WTC11 (cell line): Measurements from ENCODE around the gene LYRM4. TPM values are rescaled to one million over a fixed set of nuclear protein-coding genes. Genes with fewer than 3 reads are reported as not detected.

Experiments used
- ATAC-seq: fragments of 200-7000 bp; cut with Tn5 transposase; 2 replicates; pipeline ENCODE4 v1.10.0; 2021; ENCODE audit warnings: mild to moderate bottlenecking, moderate library complexity
- CTCF ChIA-PET: fragments of 300-600 bp; sonication (Branson Sonifier 250); formaldehyde crosslinking; loops from one replicate; lab custom pipeline; 2021; ENCODE audit warnings: antibody characterized with exemption; lab: Charles Lee
- POLR2A ChIA-PET: fragments of 350-600 bp; sonication (Branson Sonifier 250); formaldehyde crosslinking; loops from one replicate; lab custom pipeline; 2021; ENCODE audit warnings: antibody characterized with exemption; lab: Charles Lee
- DNase-seq: peaks from one replicate; pipeline ENCODE4 v3.0.0; 2021; ENCODE audit warnings: low spot score
- H3K27ac Mint-ChIP-seq: 2 replicates; pipeline ENCODE4 v1.8.0; 2021; ENCODE audit warnings: mixed read lengths
- H3K27me3 Mint-ChIP-seq: 2 replicates; pipeline ENCODE4 v1.8.0; 2021; ENCODE audit warnings: low read depth, mild to moderate bottlenecking, moderate library complexity, mixed read lengths
- H3K36me3 Mint-ChIP-seq: 2 replicates; pipeline ENCODE4 v1.8.0; 2021; ENCODE audit warnings: mixed read lengths
- H3K4me1 Mint-ChIP-seq: 2 replicates; pipeline ENCODE4 v1.8.0; 2022; ENCODE audit warnings: mixed read lengths
- H3K4me3 Mint-ChIP-seq: 2 replicates; pipeline ENCODE4 v1.8.0; 2021; ENCODE audit warnings: mild to moderate bottlenecking, moderate library complexity, mixed read lengths
- H3K9me3 Mint-ChIP-seq: 2 replicates; pipeline ENCODE4 v1.8.0; 2021; ENCODE audit warnings: mixed read lengths
- ARID4B ChIP-seq: sonication (generic); formaldehyde crosslinking; IDR thresholded peaks from 2 replicates; pipeline ENCODE4 v1.8.0; 2023; ENCODE audit warnings: missing genetic modification reagents, mild to moderate bottlenecking, borderline replicate concordance
- ATF1 ChIP-seq: sonication (generic); formaldehyde crosslinking; IDR thresholded peaks from 2 replicates; pipeline ENCODE4 v1.8.1; 2023; ENCODE audit warnings: mild to moderate bottlenecking, moderate library complexity, missing genetic modification reagents
- CTCF ChIP-seq: fragments of 200-600 bp; IDR thresholded peaks from 2 replicates; pipeline ENCODE4 v1.8.0; 2022; ENCODE audit warnings: antibody characterized with exemption
- EMX1 ChIP-seq: fragments of 250-450 bp; sonication (Bioruptor Pico); IDR thresholded peaks from 2 replicates; pipeline ENCODE4 v1.8.0; 2021; ENCODE audit warnings: mild to moderate bottlenecking
- GABPB1 ChIP-seq: sonication (generic); formaldehyde crosslinking; IDR thresholded peaks from 2 replicates; pipeline ENCODE4 v1.8.1; 2023; ENCODE audit warnings: mild to moderate bottlenecking, missing genetic modification reagents
- HMGA2 ChIP-seq: fragments of 250-450 bp; sonication (Bioruptor Pico); IDR thresholded peaks from 2 replicates; pipeline ENCODE4 v1.4.0; 2021; ENCODE audit warnings: mild to moderate bottlenecking, moderate library complexity
- JAZF1 ChIP-seq: fragments of 250-450 bp; sonication (Bioruptor Pico); IDR thresholded peaks from 2 replicates; pipeline ENCODE4 v1.9.0; 2021; ENCODE audit warnings: moderate library complexity, mild to moderate bottlenecking, inconsistent platforms
- KAT7 ChIP-seq: sonication (generic); formaldehyde crosslinking; IDR thresholded peaks from 2 replicates; pipeline ENCODE4 v1.8.1; 2023; ENCODE audit warnings: missing genetic modification reagents, mild to moderate bottlenecking, borderline replicate concordance
- MXD4 ChIP-seq: fragments of 250-450 bp; sonication (Bioruptor Pico); IDR thresholded peaks from 2 replicates; pipeline ENCODE4 v1.8.0; 2021; ENCODE audit warnings: mild to moderate bottlenecking, moderate library complexity, borderline replicate concordance
- PREB ChIP-seq: sonication (generic); formaldehyde crosslinking; IDR thresholded peaks from 2 replicates; pipeline ENCODE4 v1.8.1; 2022; ENCODE audit warnings: mild to moderate bottlenecking, missing genetic modification reagents, moderate library complexity, borderline replicate concordance
- PRRX2 ChIP-seq: fragments of 250-450 bp; sonication (Bioruptor Pico); IDR thresholded peaks from 2 replicates; pipeline ENCODE4 v1.8.0; 2021; ENCODE audit warnings: mild to moderate bottlenecking
- SMAD4 ChIP-seq: sonication (generic); formaldehyde crosslinking; IDR thresholded peaks from 2 replicates; pipeline ENCODE4 v1.8.0; 2022; ENCODE audit warnings: mild to moderate bottlenecking, missing genetic modification reagents
- ZNF416 ChIP-seq: fragments of 250-450 bp; sonication (Bioruptor Pico); IDR thresholded peaks from 2 replicates; pipeline ENCODE4 v1.9.0; 2021; ENCODE audit warnings: mild to moderate bottlenecking, inconsistent platforms
- ZNF512 ChIP-seq: sonication (generic); formaldehyde crosslinking; IDR thresholded peaks from 2 replicates; pipeline ENCODE4 v1.8.1; 2022; ENCODE audit warnings: missing genetic modification reagents, borderline replicate concordance
- ZSCAN18 ChIP-seq: fragments of 250-450 bp; sonication (Bioruptor Pico); IDR thresholded peaks from 2 replicates; pipeline ENCODE4 v2.1.2; 2022; ENCODE audit warnings: mild to moderate bottlenecking, moderate library complexity
- total RNA-seq: library from RNA; stranded (reverse); gene quantifications from 3 replicates; pipeline ENCODE4 v1.2.3, GENCODE V29; 2021

Gene LYRM4
- total RNA-seq, 1 experiment from 2014 or later = 49.7 TPM

GRCh38 chr6:5068153-5068751, 192.5 kb downstream of the LYRM4 start:
- no peaks in the 10 kb centered on the region for H3K4me1 Mint-ChIP-seq
- H3K27me3 Mint-ChIP-seq = no peaks in the 10 kb centered on the region
- peaks cover 4% of the 10 kb centered on the region for H3K36me3 Mint-ChIP-seq
- ChIA-PET CTCF (no interaction called here), POLR2A (no interaction called here)
- H3K9me3 Mint-ChIP-seq = peaks cover 6% of the 10 kb centered on the region; the same call in 1 of the 2 replicates
- H3K4me3 Mint-ChIP-seq = no peak overlapping the region
- peak; percentile 68; the same call in 1 of the 2 replicates for TF ChIP-seq PREB (CRISPR knock-in tag)
- no peak for TF ChIP-seq HMGA2 (CRISPR knock-in tag)
- TF ChIP-seq SMAD4 (CRISPR knock-in tag) = no peak
- TF ChIP-seq KAT7 (CRISPR knock-in tag) = no peak
- no peak for TF ChIP-seq JAZF1 (CRISPR knock-in tag)
- TF ChIP-seq ZNF416 (CRISPR knock-in tag) = no peak
- TF ChIP-seq ZSCAN18 (CRISPR knock-in tag) = no peak
- TF ChIP-seq PRRX2 (CRISPR knock-in tag) = no peak
- no peak for TF ChIP-seq ARID4B (CRISPR knock-in tag)
- no peak for TF ChIP-seq ATF1 (CRISPR knock-in tag)
- peak; percentile 92 for TF ChIP-seq GABPB1 (CRISPR knock-in tag)
- TF ChIP-seq EMX1 = no peak
- TF ChIP-seq CTCF = no peak
- no peak for TF ChIP-seq ZNF512 (CRISPR knock-in tag)
- H3K27ac Mint-ChIP-seq = no peak overlapping the region
- DNase-seq = no peak
- ATAC-seq = no peak

GRCh38 chr6:5067305-5067704, 193.4 kb downstream of the LYRM4 start:
- H3K4me3 Mint-ChIP-seq = no peak overlapping the region
- peaks cover 4% of the 10 kb centered on the region for H3K36me3 Mint-ChIP-seq
- CTCF ChIA-PET = no interaction called here
- no peak overlapping the region for H3K27ac Mint-ChIP-seq
- H3K27me3 Mint-ChIP-seq = no peaks in the 10 kb centered on the region
- H3K4me1 Mint-ChIP-seq = no peaks in the 10 kb centered on the region
- no peak for ATAC-seq
- H3K9me3 Mint-ChIP-seq = peaks cover 6% of the 10 kb centered on the region; the same call in 1 of the 2 replicates
- TF ChIP-seq GABPB1 (CRISPR knock-in tag) = 0 out of 2 replicates have a peak, but pooled peaks have one; percentile 21
- TF ChIP-seq MXD4 = no peak
- POLR2A ChIA-PET = no interaction called here
- DNase-seq = no peak
